ENCODE data around the gene KPNA5.
"Not testable (repeated sequence)": the region's sequence is repeated elsewhere in the genome, so short reads cannot be mapped to it uniquely, and the experiment has no call there.

Gene KPNA5

DNA sequence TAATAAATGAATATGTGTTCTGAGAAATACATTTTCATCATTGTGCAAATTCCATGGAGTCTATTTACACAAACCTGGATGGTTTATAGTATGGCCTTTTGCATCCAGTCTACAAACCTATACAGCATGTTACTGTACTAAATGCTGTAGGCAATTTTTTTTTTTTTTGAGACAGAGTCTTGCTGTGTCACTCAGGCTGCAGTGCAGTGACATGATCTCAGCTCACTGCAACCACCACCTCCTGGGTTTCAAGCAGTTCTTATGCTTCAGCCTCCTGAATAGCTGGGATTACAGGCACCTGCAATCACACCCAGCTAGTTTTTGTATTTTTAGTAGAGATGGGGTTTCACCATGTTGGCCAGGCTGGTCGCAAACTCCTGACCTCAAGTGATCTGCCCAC is 22.9 kb downstream of the KPNA5 start:
- DNase-seq (ENCODE audit: low read depth in 2 of 2): not testable (repeated sequence)

DNA sequence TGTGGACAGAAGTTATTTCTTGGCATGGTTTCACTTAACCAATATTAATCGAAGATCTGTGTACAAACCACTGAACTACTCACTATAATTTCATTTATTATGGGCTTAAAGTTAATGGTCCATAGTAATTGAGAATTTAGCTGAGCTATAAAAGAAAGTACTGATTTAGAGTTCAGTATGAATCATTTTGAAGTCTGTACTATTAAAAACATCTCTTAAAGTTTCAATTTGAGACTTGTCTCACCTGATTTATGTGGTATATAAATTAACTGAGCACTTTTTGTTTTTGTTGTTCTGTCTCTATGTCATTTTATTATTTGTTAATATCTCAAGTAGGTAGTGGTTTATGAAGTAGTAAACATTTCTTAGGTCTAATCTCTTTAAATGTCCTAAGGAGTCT is 24.9 kb downstream of the KPNA5 start:
- no peak for DNase-seq (ENCODE audit: low read depth in 2 of 2)

DNA sequence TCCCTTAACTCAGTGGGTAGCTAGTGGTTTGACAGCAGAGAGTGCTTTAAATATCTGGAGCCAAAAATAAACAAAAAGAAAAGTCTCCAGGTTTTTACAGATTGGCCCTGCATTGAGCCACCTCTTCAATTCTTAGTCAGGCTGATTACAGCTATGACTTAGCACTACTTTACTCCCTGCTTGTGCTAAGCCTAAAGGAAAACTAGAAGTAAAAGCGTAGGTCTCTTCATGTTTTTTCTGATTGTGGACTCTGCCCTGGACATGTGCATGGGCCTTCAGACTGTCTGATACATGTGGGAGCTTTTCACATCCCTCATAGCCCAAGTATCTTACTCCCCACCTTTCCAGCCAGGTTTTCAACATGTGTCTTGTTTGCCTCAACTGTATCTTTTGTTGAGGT is 33.3 kb downstream of the KPNA5 start:
- no peak for DNase-seq (ENCODE audit: low read depth in 2 of 2)

DNA sequence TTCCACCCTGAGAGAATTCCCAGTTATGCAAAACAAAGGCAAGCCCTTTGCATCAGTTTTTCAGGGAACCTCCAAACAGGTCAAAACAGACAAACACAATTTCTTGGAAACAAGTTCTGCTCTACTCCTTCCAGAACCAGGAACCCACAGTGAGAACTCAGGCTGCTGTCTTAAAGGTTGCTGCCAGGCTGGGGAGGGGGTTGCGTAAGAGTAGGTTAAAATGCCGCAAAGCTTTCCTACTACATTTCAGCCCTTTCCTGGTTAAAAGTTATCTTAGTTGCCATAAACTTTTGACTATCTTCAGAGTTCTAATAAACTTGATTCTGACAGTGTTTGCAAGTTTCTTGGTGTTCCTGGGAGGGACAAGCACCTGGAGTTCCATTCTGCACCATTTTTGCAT is 33.8 kb downstream of the KPNA5 start:
- no peak for DNase-seq (ENCODE audit: low read depth in 2 of 2)

DNA sequence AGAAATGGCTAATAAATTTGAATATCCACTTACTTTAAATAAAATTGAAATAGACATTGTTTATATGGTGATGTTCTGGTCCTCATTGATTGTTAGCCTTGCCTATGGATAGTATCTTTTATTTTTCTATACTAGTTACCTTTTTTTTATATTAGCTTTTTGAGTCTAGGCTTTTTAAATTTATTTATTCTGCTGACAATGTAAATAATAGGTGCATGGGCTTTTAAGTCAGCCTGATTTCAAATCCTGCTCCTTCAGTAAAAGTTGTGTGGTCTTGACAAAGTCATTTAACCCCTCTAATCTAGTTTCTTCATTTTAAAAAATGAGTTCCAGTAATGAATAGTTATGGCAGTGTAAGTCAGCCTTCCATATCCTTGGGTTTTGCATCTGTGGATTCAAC is 45.9 kb downstream of the KPNA5 start:
- no peak for DNase-seq (ENCODE audit: low read depth in 2 of 2)

DNA sequence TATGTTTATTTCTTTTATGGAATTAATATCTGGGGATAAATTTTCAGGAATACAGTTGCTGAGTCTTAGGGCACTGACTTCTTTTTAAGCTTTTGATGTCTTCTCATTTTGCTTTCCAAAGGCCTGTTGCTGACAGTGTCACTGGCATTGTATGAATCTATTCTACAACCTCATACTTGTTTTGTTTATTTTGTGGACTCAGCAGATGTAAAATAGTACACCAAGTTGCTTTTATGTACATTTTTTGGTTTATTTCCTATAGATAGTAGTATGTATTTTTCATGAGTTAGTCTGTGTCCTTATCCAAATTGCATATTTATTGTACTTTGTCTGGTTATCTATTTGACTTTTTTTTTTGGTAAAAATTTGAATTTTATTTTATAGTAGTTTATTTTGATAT is 49.5 kb downstream of the KPNA5 start:
- DNase-seq (ENCODE audit: low read depth in 2 of 2): no peak

DNA sequence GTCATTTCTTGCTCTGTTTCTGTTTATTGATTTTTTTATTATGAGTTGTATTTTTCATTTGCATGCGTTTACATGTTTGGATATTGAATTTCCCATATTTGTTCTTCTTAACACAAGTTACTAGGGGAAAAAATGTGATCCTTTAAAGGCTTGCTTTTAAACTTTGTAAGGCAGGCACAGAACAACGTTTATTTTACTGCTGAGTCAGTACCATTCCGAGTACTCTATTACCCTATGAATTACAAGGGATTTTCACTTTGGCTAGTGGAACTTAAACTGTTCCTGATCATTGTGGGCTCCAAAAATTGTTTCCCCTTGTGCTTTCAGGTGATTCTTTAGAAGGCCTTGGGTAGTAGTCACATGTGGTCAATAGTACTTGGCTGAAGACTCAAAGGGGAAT is 56.0 kb downstream of the KPNA5 start:
- no peak for DNase-seq (ENCODE audit: low read depth in 2 of 2)

DNA sequence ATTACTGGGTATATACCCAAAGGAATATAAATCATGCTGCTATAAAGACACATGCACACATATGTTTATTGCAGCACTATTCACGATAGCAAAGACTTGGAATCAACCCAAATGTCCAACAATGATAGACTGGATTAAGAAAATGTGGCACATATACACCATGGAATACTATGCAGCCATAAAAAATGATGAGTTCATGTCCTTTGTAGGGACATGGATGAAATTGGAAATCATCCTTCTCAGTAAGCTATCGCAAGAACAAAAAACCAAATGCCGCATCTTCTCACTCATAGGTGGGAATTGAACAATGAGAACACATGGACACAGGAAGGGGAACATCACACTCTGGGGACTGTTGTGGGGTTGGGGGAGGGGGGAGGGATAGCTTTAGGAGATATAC is 59.5 kb downstream of the KPNA5 start:
- not testable (repeated sequence) for DNase-seq (ENCODE audit: low read depth in 2 of 2)

DNA sequence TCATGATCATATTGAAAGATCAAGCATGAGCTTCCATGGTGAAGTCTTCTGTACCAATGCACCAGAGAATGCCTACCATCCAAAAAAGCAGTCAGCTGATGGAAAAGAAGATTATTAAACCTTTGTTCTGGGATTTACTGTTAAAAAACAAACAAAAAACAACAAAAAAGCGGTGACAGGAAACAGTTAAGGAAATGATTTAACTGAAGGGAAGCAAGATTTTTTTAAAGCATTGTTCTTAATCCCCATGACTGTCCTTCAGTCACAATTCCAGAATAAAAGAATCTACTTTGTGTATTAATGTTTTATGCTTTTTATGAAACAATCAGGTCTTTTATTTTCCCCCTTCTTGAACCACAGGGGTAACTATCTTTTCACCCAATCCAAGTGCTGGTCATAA is 60.6 kb downstream of the KPNA5 start:
- DNase-seq (ENCODE audit: low read depth in 2 of 2): no peak

DNA sequence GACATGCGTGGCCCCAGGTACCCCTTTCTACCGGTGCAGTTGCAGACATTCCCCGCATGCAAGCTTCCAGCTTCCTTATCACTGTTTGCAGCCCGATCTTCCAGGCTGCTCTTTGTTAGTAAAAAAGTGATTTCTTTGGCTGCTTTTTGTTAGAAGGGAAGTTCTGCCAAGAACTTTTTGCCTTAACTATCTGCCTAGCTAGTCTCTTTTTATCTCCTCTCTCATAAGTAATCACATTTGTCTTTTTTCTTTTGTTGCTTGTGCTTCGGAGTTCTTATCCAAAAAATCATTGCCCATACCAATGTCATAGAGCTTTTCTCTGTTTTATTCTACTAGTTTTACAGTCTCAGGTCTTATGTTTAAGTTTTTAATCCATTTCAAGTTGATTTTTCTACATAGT is 64.2 kb downstream of the KPNA5 start:
- DNase-seq (ENCODE audit: low read depth in 2 of 2): no peak

DNA sequence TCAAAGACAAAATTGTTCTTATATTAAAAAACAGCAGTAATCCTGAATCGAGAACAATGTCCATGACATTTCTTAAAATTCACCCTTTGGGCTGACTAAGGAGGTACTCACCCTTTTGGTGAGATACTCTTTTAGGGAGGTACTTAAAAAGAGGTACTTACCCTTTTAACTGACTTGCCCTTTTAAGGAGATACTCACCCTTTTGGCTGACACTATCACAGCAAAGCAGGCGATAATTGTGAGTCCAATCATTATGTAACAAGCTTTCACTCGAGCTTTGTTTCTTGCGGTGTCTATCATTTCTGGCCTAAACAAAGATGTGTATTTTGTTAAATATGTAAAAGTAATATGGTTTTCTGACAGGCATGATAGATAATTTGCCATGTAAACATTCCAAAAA is 80.8 kb downstream of the KPNA5 start:
- no peak for DNase-seq (ENCODE audit: low read depth in 2 of 2)

DNA sequence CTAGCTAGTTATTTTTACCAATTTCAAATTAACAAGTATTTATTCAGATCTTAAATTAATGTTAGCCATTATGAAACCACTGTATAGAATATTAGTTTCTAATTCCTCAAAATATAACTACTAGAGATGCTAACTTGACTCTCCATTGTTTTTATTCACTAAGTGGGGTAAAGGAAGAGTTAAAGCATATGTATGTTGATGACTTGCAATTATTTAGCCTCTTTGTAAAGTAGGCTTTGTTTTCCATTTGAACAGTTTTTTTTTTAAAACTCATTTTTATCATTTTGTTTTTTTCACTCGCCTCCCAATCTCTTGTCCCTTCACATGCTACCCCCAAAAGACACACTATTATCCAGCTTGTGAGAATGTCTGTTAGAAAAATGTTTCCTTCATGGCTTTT is 81.2 kb downstream of the KPNA5 start:
- DNase-seq (ENCODE audit: low read depth in 2 of 2): no peak

DNA sequence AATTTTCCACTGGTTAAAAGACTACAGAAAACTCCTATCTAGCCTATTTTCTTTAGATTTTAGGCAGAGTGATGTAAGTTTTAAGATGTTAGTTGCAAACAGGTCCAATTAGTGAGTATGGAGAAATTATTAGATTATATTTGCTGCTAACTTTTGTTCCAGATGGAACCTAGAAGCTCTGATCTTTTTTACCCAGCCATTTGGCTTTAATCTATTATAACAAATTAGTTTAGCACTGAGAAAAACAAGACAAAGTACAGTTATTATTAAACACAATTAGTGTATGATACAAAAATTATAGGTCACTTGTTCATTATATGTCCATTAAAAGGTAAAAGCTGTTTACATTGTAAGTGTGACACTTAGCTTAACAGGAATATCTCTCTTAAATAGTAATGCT is 82.0 kb downstream of the KPNA5 start:
- DNase-seq (ENCODE audit: low read depth in 2 of 2): no peak

DNA sequence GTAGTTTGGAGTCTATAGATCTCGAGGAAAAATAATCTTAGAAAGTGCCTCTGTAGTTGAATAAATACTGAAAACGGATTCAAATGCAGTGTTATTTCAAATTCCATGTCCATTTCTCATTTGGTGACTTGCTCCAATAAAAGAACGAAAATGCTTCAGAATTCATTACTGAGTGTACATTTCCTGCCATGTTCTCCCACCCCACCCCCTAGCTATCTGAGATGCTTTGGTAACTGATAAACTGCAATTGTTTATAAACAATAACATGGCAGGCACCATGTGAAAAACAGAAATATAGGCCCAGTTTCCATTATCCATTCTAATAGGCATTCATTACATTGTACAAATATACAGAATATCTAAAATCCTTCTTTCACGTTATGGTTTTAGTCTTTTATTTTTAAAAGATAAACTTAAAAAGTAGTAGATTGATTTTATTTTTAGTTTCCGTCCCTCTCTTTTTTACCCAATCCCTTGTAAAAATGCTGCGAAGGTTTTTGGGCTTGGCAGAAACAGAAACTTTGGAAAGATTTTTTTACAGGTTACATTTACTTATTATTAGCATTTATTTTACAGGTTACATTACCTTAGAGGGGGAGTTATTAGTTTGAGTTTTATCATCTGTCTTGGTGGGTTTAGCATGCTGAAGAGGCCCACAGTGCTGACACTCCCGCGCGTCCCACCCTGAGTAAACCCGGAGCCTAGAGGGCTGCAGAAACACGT is 83.1 kb downstream of the KPNA5 start:
- no peak for DNase-seq (ENCODE audit: low read depth in 2 of 2)

DNA sequence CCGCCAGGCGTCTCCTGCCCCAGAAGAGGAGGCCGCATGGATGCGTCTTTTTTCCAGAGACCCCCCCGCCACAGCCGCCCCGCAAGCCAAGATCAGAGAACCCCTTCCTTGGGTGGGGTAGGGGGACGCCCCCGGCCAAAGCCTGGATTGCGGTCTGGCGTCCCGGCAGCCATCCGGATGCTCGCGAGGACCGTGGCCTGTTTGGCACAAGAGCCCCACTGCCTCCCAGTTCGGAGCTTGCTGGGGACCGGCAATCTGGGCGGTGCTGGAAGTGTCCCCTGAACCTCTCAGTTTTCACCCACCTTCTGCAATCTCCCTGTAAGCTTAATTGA is 83.6 kb downstream of the KPNA5 start:
- DNase-seq (ENCODE audit: low read depth in 2 of 2): no peak

DNA sequence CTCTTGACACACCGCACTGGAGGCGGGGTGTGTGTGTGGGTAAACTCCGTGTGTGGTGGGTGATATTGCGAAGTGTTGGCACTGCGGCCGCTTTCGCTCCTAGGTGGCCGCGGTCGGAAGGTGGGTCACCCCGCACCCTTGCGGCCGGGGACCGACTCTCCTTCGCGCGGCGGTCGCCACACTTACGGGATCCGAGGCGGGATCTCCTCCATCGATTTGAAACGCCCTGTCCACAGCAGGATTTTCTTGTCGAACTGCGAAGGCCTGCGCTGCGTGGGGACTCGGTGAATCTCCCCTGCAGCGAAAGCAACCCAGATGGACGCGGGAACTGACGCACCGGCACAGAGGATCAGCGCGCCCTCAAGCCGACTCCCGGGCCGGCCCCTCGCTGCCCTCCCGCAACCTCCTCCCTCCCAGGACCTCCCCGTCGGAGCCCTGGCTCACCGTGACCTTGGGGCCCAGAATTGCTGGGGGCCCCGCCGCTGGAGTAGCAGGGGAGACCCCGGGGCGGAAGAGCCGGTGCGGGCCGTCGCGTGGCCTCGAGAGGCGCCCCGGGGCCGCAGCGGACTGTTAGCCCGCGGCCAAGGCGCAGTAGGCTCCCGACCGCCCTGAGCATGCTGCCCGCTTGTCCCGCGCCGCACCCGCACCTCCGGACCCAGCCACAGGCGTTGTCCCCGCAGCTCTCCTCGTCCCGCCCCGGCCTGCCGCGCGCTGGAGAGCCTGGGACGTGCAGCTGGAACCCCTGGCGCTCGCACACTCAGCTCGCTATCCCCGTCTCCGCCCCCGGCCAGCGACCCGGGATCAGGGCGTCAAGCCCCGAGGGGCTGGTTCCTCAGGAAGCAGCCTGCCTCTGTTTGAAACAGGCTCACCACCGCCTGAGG is 84.2 kb downstream of the KPNA5 start, which contains the start of gene FAM162B:
TSS of gene FAM162B (minus strand) at position 759 of the 881 bp plus-strand sequence. CDS start at position 616, 143 bp downstream.
- no peak for DNase-seq (ENCODE audit: low read depth in 2 of 2)

DNA sequence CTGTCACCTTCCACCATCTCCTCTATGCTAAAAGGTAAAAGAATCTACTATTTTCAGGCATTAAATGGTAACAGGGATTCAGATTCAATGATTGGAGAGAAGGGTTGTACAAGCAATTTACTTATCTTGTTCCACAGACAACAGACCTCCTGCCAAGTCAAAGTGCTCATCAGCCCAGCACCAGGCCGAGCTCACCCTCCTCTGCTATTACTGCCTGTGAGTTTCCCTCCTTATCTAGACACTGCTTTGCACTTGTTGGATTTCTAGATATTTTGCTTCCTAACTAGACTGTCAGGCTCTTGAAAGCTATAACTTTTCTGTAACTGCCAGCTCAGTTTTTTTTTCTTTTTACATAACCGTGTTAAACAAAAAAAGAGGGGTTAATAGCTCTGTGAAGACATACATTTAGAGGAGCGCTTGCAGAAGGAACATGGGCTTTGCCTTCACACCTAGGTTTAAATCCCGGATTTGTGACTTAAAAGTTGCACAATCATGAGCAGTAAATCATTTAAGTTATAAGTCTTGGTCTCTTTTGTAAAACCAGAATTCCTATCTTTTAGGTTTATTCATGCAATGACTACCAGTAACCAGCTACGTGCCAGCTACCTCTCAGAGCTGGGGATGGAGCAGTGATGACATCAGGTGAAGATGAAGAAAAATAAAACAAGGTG is 85.6 kb downstream of the KPNA5 start:
- DNase-seq (ENCODE audit: low read depth in 2 of 2): no peak

DNA sequence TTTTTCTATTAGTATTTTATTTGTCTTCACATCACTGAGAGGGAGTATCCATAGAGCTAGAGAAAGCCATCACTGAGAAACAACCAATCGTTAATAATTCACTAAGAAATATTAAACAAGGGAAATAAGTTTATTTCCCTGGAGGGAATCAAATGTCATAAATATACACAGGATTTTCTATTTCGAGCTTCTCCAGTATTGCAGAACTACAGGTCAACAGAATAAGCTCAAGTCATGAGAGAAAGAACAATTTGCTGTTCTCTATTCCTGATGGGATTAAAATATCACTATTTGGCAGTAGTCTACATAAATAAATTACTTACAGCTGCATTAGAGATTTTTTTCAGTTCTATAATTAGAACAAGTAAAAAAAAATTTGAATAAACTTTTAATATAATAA is 86.7 kb downstream of the KPNA5 start:
- no peak for DNase-seq (ENCODE audit: low read depth in 2 of 2)

DNA sequence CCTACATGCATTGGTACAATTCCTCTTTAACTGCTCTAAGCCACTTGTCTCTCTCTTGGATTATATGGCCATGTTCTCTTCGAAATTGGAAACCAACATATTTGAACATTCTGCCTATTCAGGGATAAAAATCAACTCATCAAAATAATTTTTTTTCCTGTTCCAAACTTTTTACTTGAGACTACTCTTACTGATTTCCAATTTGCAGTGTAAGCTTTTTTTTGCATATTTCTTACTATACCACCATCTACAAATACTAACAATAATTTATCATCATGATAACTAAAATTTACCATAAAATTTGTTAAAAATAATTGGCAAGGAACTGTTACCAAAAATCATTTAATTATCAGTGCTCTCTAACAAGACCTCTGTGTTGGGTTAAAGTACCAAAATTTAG is 91.4 kb downstream of the KPNA5 start:
- DNase-seq (ENCODE audit: low read depth in 2 of 2): no peak

DNA sequence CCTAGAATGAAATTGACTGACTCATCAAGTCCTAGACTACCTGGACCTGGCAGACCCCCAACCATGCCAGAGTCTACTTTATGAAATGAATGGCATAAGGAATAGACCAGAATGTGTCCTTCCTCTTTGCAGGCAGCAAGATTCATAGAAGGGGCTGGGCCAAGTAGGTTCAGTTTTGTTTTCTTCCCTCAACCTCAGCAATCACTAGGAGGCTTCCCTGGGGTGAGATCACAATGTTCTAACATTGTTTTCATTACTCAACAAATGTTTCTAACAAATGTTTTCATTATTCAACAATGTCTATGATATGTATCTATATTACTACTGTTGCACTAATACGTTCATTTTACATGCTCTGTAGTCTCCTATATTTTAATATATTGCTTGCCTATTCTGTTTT is 92.9 kb downstream of the KPNA5 start:
- no peak for DNase-seq (ENCODE audit: low read depth in 2 of 2)

DNA sequence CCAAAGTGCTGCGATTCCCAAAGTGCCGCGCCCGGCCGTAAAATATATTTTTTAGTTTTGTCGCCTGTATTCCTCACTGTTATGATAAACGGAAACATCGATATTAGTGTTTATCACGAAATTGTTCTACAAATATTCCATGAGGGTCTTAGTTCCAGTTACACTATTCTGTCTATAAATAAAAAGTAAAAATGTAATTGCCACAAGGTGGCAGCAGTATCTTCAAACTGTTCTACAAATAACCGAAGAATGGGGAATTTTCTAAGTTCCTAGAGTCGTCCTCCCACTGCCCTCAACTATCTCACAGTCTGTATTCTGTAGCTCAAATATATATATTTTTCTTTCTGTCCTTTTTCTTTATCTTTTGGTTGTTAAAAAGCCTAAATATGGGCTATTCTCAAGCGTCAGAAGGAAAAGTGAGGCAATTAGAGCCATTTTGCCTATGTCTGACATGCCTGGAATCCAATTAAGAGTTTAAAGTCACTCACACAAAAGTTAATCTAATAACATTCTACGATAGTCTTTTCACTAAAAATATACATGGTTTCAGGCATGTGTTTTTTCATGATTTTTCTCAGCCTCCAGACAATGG is 98.7 kb downstream of the KPNA5 start:
- DNase-seq (ENCODE audit: low read depth in 2 of 2): no peak

DNA sequence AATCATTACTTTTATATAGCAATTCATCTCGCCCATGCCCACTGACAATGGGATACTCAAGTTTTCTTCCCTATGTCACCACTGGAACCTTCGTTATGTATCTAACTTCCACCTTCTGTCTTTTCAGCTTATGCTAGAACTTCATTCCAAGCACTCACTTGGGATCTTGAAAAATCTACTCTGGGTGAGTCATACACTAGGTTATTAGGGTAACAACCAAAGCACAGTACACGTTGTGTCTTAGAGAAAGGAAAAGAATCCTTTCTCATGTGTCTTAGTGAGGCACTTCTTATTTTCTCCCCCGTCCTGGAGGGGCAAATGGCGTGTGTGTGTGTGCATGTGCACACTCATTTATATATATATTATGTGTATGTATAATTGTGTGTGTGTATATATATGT is 102.8 kb downstream of the KPNA5 start:
- DNase-seq (ENCODE audit: low read depth in 2 of 2): no peak
